Measurements from ENCODE around the gene PTP4A2. TPM values are rescaled to one million over a fixed set of nuclear protein-coding genes. Genes with fewer than 3 reads are reported as not detected.

PTP4A2 gene
- total RNA-seq, 1 donor from 2014 or later: 204 TPM

DNA sequence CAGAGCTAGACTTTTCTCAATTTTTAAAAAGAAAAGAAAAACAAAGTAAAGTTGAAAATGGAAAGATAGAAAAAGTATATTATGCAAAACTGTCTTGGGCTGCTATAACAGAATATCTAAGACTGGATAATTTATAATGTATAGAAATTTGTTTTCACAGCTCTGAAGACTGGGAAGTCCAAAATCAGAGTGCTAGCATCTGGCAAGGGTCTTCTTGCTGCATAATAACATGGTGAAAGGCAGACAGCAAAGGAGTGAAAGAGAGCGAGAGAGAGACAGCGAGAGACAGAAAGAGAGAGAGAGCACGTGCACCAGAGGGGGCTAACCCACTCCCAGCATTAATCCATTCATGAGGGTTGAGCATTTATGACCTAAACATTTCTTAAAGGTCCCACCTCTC is 63.2 kb downstream of the PTP4A2 start:
- H3K4me1 Mint-ChIP-seq (ENCODE audit: low read depth): no peaks in the 10 kb centered on the region
- no peak overlapping the region for H3K27ac Mint-ChIP-seq (ENCODE audit: unreplicated experiment)
- H3K27me3 Mint-ChIP-seq (ENCODE audit: low read depth): no peaks in the 10 kb centered on the region
- TF ChIP-seq, protein P1, sequence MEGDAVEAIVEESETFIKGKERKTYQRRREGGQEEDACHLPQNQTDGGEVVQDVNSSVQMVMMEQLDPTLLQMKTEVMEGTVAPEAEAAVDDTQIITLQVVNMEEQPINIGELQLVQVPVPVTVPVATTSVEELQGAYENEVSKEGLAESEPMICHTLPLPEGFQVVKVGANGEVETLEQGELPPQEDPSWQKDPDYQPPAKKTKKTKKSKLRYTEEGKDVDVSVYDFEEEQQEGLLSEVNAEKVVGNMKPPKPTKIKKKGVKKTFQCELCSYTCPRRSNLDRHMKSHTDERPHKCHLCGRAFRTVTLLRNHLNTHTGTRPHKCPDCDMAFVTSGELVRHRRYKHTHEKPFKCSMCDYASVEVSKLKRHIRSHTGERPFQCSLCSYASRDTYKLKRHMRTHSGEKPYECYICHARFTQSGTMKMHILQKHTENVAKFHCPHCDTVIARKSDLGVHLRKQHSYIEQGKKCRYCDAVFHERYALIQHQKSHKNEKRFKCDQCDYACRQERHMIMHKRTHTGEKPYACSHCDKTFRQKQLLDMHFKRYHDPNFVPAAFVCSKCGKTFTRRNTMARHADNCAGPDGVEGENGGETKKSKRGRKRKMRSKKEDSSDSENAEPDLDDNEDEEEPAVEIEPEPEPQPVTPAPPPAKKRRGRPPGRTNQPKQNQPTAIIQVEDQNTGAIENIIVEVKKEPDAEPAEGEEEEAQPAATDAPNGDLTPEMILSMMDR (IDR thresholded peaks at IDR 0.05): no peak
- DNase-seq (ENCODE audit: low spot score): no peak
- H3K4me3 Mint-ChIP-seq (ENCODE audit: unreplicated experiment): no peak overlapping the region
- peaks cover 5% of the 10 kb centered on the region for H3K9me3 Mint-ChIP-seq (ENCODE audit: low read depth)
- H3K36me3 Mint-ChIP-seq (ENCODE audit: low read depth): peaks cover 1% of the 10 kb centered on the region

DNA sequence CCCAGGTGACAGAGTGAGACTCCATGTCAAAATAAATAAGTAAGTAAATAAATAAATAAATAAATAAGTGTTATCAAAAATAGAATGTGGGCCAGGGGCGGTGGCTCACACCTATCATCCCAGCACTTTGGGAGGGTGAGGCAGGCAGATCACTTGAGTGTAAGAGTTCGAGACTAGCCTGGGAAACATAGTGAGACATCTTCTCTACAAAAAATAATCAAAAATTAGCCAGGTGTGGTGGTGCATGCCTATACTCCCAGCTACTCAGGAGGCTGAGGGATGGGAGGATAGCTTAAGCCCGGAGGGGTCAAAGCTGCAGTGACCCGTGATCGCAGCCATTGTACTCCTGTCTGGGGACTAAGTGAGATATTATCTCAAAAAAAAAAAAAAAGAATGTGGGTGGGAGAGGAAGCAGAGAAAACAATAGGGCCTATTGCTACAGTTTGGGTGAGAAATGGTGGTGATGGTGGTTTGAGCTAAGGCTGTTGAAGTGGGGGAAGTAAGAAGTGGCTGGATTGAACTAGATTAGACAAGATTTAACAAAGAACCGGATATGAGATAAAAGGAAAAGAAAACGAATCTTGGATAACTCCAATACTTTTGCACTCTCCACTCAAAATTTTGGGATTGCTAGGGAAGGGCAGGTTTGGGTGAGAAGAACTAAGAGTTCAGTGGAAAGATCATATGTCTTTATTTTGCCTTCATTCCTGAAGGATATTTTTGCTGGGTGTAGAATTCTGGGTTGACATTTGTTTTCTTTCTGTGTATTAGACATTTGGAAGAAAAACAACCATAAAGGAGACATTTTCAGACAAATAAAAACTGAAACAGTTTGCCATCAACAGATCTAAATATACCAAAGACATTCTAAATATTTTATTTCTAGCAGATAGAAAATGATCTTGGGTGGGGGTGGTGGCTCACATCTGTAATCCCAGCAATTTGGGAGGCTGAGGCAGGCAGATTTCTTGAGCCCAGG is 65.2 kb downstream of the PTP4A2 start:
- peaks cover 5% of the 10 kb centered on the region for H3K9me3 Mint-ChIP-seq (ENCODE audit: low read depth)
- no peak for DNase-seq (ENCODE audit: low spot score)
- no peak overlapping the region for H3K4me3 Mint-ChIP-seq (ENCODE audit: unreplicated experiment)
- TF ChIP-seq, protein P1 (IDR thresholded peaks at IDR 0.05): no peak
- no peaks in the 10 kb centered on the region for H3K27me3 Mint-ChIP-seq (ENCODE audit: low read depth)
- H3K4me1 Mint-ChIP-seq (ENCODE audit: low read depth): no peaks in the 10 kb centered on the region
- no peak overlapping the region for H3K27ac Mint-ChIP-seq (ENCODE audit: unreplicated experiment)
- H3K36me3 Mint-ChIP-seq (ENCODE audit: low read depth): peaks cover 1% of the 10 kb centered on the region

DNA sequence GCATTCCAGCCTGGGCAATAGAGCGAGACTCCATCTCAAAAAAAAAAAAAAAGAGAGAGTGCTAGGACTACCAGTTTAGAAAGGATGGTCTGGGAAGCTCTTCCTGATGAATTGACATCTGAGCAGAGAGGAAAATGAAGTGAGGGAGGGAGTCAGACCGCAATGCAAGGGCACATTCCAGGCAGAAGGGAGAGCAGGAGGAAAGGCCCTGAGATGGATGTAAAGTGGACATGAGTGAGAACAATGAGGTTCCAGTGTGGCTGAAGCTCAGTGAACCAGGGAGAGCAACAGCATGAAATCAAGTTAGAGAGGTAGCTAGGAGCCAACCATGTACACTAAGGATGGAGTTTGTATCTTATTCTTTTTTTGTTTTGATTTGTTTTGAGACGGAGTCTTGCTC is 66.5 kb downstream of the PTP4A2 start:
- no peaks in the 10 kb centered on the region for H3K27me3 Mint-ChIP-seq (ENCODE audit: low read depth)
- TF ChIP-seq, protein P1 (IDR thresholded peaks at IDR 0.05): no peak
- H3K27ac Mint-ChIP-seq (ENCODE audit: unreplicated experiment): no peak overlapping the region
- H3K9me3 Mint-ChIP-seq (ENCODE audit: low read depth): peaks cover 5% of the 10 kb centered on the region
- peaks cover 1% of the 10 kb centered on the region for H3K36me3 Mint-ChIP-seq (ENCODE audit: low read depth)
- H3K4me3 Mint-ChIP-seq (ENCODE audit: unreplicated experiment): no peak overlapping the region
- no peaks in the 10 kb centered on the region for H3K4me1 Mint-ChIP-seq (ENCODE audit: low read depth)
- no peak for DNase-seq (ENCODE audit: low spot score)

DNA sequence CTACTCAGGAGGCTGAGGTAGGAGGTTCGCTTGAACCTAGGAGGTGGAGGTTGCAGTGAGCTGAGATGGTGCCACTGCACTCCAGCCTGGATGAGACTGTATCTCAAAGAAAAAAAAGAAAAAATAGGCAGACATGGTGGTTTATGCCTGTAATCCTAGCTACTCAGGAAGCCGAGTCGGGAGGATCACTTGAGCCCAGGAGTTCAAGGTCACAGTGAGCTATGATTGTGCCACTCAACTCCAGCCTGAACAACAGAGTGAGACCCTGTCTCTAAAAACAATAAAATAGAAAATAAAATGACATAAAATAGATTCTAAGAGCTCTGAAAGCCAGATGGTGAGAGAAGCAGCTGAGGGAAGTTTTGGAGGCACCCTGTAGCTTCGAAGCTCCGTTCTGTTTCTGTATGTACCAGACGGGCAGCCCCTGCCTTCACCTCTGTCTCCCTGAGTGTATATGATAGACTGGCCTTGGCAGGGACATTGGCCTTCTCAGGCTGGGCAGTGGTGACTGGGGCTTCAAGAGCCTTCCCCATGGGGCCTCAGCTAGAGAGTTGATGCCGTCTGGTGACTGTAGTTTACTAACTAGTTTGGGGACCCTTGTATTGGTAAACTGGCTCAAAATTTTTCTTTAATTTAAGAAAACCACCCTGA is 68.0 kb downstream of the PTP4A2 start:
- H3K4me3 Mint-ChIP-seq (ENCODE audit: unreplicated experiment): no peak overlapping the region
- no peaks in the 10 kb centered on the region for H3K4me1 Mint-ChIP-seq (ENCODE audit: low read depth)
- peaks cover 1% of the 10 kb centered on the region for H3K36me3 Mint-ChIP-seq (ENCODE audit: low read depth)
- no peaks in the 10 kb centered on the region for H3K27me3 Mint-ChIP-seq (ENCODE audit: low read depth)
- H3K27ac Mint-ChIP-seq (ENCODE audit: unreplicated experiment): no peak overlapping the region
- no peak for DNase-seq (ENCODE audit: low spot score)
- TF ChIP-seq, protein P1 (IDR thresholded peaks at IDR 0.05): no peak
- peaks cover 5% of the 10 kb centered on the region for H3K9me3 Mint-ChIP-seq (ENCODE audit: low read depth)

DNA sequence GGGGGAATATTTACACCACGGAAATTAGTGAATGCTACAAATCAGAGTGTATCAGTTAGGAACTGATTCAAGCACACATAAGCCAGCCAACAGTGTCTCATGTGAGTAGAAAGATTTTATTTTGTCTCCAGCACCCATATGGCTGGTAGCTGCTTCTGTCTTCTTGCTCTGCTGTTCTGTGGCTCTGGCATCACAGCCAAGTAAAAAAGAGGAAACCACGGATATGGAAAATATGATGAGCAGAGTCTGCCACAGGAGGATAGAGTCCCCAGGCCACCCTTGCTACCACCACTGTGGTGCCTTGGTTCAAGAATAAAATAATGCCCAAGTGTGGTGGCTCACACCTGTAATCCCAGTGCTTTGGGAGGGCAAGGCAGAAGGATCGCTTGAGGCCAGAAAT is 68.7 kb downstream of the PTP4A2 start:
- TF ChIP-seq, protein P1 (IDR thresholded peaks at IDR 0.05): no peak
- Mint-ChIP-seq H3K4me3 (ENCODE audit: unreplicated experiment) (no peak overlapping the region), H3K4me1 (ENCODE audit: low read depth) (no peaks in the 10 kb centered on the region), H3K9me3 (ENCODE audit: low read depth) (peaks cover 5% of the 10 kb centered on the region), H3K36me3 (ENCODE audit: low read depth) (peaks cover 1% of the 10 kb centered on the region), H3K27ac (ENCODE audit: unreplicated experiment) (no peak overlapping the region), H3K27me3 (ENCODE audit: low read depth) (no peaks in the 10 kb centered on the region)
- no peak for DNase-seq (ENCODE audit: low spot score)
